Stimulated activated CD8-positive, alpha-beta memory T cell treated with anti-CD3 and anti-CD28 coated beads, Interleukin-7, amount 100 ng/mL, for 24 hours (primary cell): ENCODE data around the gene TIMP3.
"Not testable (repeated sequence)": the region's sequence is repeated elsewhere in the genome, so short reads cannot be mapped to it uniquely, and the experiment has no call there.

Source experiments
- DNase-seq: peaks from one replicate; pipeline ENCODE4 v3.0.0-alpha.2; 2020; ENCODE audit warnings: low read depth

TIMP3 gene

GRCh38 chr22:32855045-32855756 lies 53.7 kb downstream of the TIMP3 start:
- no peak for DNase-seq

GRCh38 chr22:32858121-32858703 lies 56.7 kb downstream of the TIMP3 start:
- no peak for DNase-seq

GRCh38 chr22:32858957-32859356 lies 57.5 kb downstream of the TIMP3 start:
- no peak for DNase-seq

GRCh38 chr22:32859743-32860142 lies 58.2 kb downstream of the TIMP3 start:
- DNase-seq, result no peak

GRCh38 chr22:32861330-32861729 lies 59.8 kb downstream of the TIMP3 start:
- DNase-seq, result no peak

GRCh38 chr22:32862083-32862482 lies 60.6 kb downstream of the TIMP3 start:
- DNase-seq, result no peak

GRCh38 chr22:32862936-32863661 lies 61.6 kb downstream of the TIMP3 start:
- DNase-seq, result no peak

GRCh38 chr22:32864041-32864440 lies 62.5 kb downstream of the TIMP3 start:
- DNase-seq, result no peak

- no peak for DNase-seq
These were observed 63.1 kb downstream of the TIMP3 start for GRCh38 chr22:32864596-32864995.

GRCh38 chr22:32866953-32867352 lies 65.4 kb downstream of the TIMP3 start:
- no peak for DNase-seq

- DNase-seq, result no peak
These were observed 67.4 kb downstream of the TIMP3 start for GRCh38 chr22:32868946-32869345.

- no peak for DNase-seq
These were observed 69.0 kb downstream of the TIMP3 start for GRCh38 chr22:32870474-32870873.

- DNase-seq, result not testable (repeated sequence)
These were observed 72.1 kb downstream of the TIMP3 start for GRCh38 chr22:32873604-32874003.

- DNase-seq, result no peak
These were observed 72.9 kb downstream of the TIMP3 start for GRCh38 chr22:32874385-32874784.

- DNase-seq, result no peak
These were observed 73.5 kb downstream of the TIMP3 start for GRCh38 chr22:32874976-32875375.

GRCh38 chr22:32876516-32876915 lies 75.0 kb downstream of the TIMP3 start:
- no peak for DNase-seq

GRCh38 chr22:32877196-32877595 lies 75.7 kb downstream of the TIMP3 start:
- DNase-seq, result no peak

- DNase-seq, result no peak
These were observed 78.0 kb downstream of the TIMP3 start for GRCh38 chr22:32879550-32879949.

GRCh38 chr22:32880061-32880460 lies 78.6 kb downstream of the TIMP3 start:
- no peak for DNase-seq

- DNase-seq, result no peak
These were observed 79.0 kb downstream of the TIMP3 start for GRCh38 chr22:32880505-32880892.

- DNase-seq, result no peak
These were observed 79.5 kb downstream of the TIMP3 start for GRCh38 chr22:32880893-32881596.

GRCh38 chr22:32882360-32882755 lies 80.9 kb downstream of the TIMP3 start:
- no peak for DNase-seq
